Urinary bladder (tissue), 2 donors: ENCODE results near the gene SCOC. TPM values are rescaled to one million over a fixed set of nuclear protein-coding genes. Genes with fewer than 3 reads are reported as not detected.

Experiments
- polyA plus RNA-seq: library from polyadenylated mRNA; stranded (reverse); fragments of 200-250 nt; gene quantifications from one replicate; pipeline ENCODE4 v1.2.3, GENCODE V29; 2013
- total RNA-seq: library from RNA; depleted of rRNA; stranded (reverse); fragments of >200 nt; gene quantifications from one replicate; pipeline ENCODE4 v1.2.3, GENCODE V29; 2014
- donor health status: healthy.

Gene SCOC
- total and polyA plus RNA-seq, 2 donors = 59.9 to 73.0 TPM

Other genes with a start within 250 kb of the SCOC start
- 6.7 TPM for gene MAML3, start 219.5 kb upstream of the SCOC start, total RNA-seq
- 7.0 TPM for gene MAML3, start 219.5 kb upstream of the SCOC start, polyA plus RNA-seq
- gene CLGN, start 54.0 kb downstream of the SCOC start, total RNA-seq = 4.8 TPM
- 1.8 TPM for gene CLGN, start 54.0 kb downstream of the SCOC start, polyA plus RNA-seq
- gene MGAT4D, start 124.6 kb downstream of the SCOC start, total RNA-seq = not detected
- not detected for gene MGAT4D, start 124.6 kb downstream of the SCOC start, polyA plus RNA-seq
- 74.6 TPM for gene ELMOD2, start 150.5 kb downstream of the SCOC start, total RNA-seq
- gene ELMOD2, start 150.5 kb downstream of the SCOC start, polyA plus RNA-seq = 8.9 TPM
- gene UCP1, start 195.3 kb downstream of the SCOC start, total RNA-seq = not detected
- gene UCP1, start 195.3 kb downstream of the SCOC start, polyA plus RNA-seq = not detected